ENCODE measurements around the gene WWOX. TPM values are rescaled to one million over a fixed set of nuclear protein-coding genes. Genes with fewer than 3 reads are reported as not detected.

The WWOX gene
- total and polyA plus RNA-seq, 2 of the 4 experiments (the other 2 are of a cell fraction): 2.7 to 5.4 TPM

DNA sequence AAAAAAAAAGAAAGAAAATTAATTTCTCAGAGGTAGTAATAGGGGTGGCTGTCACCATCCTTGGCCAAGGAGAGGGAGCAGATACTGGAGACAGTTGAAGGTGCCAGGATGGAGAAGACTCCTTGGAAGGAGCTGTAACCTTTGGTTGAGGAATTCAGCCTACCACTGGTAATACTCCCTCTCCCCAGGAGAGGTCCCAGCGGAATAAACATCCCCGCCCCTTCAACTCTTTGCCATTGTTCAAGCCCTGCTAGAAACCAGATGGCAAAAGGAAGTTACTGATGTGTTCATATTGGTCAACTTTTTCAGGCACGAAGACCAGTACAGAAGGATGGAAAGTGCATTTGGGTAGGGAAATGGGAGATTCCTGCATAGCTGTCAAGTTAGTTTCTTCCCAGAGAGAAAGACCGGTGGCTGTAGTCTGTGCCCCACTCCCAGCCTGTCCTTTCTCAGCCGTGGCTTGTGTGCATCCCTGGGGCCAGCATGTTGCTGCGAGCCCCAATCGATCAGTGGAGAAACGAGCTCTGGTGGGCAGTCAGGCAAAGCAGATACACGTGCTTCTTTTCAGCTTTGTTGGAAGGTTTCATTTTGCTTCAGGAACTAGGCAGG lies 889.0 kb downstream of the WWOX start:
- Histone ChIP-seq H3K9ac (ENCODE audit: low read depth, low read length) (no peak overlapping the region), H3K4me1 (ENCODE audit: control insufficient read depth, insufficient read depth, low read length) (no peaks in the 10 kb centered on the region), H4K8ac (ENCODE audit: low read depth in 2 of 2, low read length in 2 of 2) (no peak overlapping the region), H2AK9ac (replicated peaks; ENCODE audit: low read depth, low read length, poor library complexity) (no peak overlapping the region), H2BK5ac (ENCODE audit: low read depth, low read length, poor library complexity, severe bottlenecking) (no peak overlapping the region), H3K79me1 (ENCODE audit: low read depth in 1 of 2, low read length in 2 of 2) (no peaks in the 10 kb centered on the region), H3K23ac (ENCODE audit: low read depth, low read length) (no peak overlapping the region), H2AK5ac (ENCODE audit: low read depth, low read length) (no peak overlapping the region), H2AFZ (replicated peaks; ENCODE audit: low read length, poor library complexity) (no peak overlapping the region), H4K5ac (ENCODE audit: low read depth, low read length) (no peak overlapping the region), H3K27me3 (ENCODE audit: control insufficient read depth, insufficient read depth, low read length) (no peaks in the 10 kb centered on the region), H3K4me2 (ENCODE audit: low read depth, low read length) (no peak overlapping the region), H2BK15ac (ENCODE audit: low read depth, low read length) (no peak overlapping the region), H3K9me1 (ENCODE audit: insufficient read depth, low read length) (no peaks in the 10 kb centered on the region), H3K27ac (ENCODE audit: insufficient read depth, low read length) (no peak overlapping the region), H3K18ac (ENCODE audit: low read depth, low read length) (no peak overlapping the region), H4K91ac (ENCODE audit: insufficient read depth, low read depth, low read length) (no peak overlapping the region), H3K4ac (ENCODE audit: low read depth, low read length) (no peak overlapping the region), H2BK120ac (ENCODE audit: low read depth, low read length) (no peak overlapping the region), H3K56ac (ENCODE audit: extremely low read depth, insufficient read depth, low read length) (no peak overlapping the region), H3K4me3 (ENCODE audit: insufficient read depth, low read depth, low read length) (no peak overlapping the region), H3K14ac (replicated peaks; ENCODE audit: low read depth, low read length) (no peak overlapping the region), H4K20me1 (ENCODE audit: insufficient read depth, low read length) (no peaks in the 10 kb centered on the region), H3K36me3 (ENCODE audit: control insufficient read depth, insufficient read depth, low read length) (no peaks in the 10 kb centered on the region), H2BK20ac (ENCODE audit: low read depth, low read length) (no peak overlapping the region), H3K9me3 (ENCODE audit: control insufficient read depth, insufficient read depth, low read length) (peaks cover 37% of the 10 kb centered on the region)
- dilution Hi-C loops (cut with HindIII; ENCODE audit: low sequenced_read_pairs, unreplicated experiment) (no loop called here), in situ Hi-C loops (cut with MboI; ENCODE audit: low sequenced_read_pairs) (no loop called here), intact Hi-C loops (cut with micrococcal nuclease) (no loop called here)
- DNase-seq (no peak), ATAC-seq (ENCODE audit: low read depth) (no peak)
- CTCF ChIA-PET: no interaction called here
- TF ChIP-seq RAD21 (IDR thresholded peaks at IDR 0.05; ENCODE audit: low read length) (no peak), RFX5 (IDR thresholded peaks at IDR 0.05; ENCODE audit: low read depth, low read length) (no peak)
- TF ChIP-seq, protein P1, sequence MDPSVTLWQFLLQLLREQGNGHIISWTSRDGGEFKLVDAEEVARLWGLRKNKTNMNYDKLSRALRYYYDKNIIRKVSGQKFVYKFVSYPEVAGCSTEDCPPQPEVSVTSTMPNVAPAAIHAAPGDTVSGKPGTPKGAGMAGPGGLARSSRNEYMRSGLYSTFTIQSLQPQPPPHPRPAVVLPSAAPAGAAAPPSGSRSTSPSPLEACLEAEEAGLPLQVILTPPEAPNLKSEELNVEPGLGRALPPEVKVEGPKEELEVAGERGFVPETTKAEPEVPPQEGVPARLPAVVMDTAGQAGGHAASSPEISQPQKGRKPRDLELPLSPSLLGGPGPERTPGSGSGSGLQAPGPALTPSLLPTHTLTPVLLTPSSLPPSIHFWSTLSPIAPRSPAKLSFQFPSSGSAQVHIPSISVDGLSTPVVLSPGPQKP (IDR thresholded peaks at IDR 0.05; ENCODE audit: borderline replicate concordance, low read depth, low read length): no peak
- 54% methylated on average over 3 of the region's 9 CpGs; no CpG with 5 or more reads in 1 of the 2 experiments for WGBS, 2 experiments (ENCODE audit: extremely low coverage in 2 of 2, insufficient read length in 1 of 2)
- no TSS peak for BruUV-seq (replicated peaks)
- POLR2A ChIA-PET (ENCODE audit: unreplicated experiment): no interaction called here
